Measurements from ENCODE around the gene DLG2. TPM values are rescaled to one million over a fixed set of nuclear protein-coding genes. Genes with fewer than 3 reads are reported as not detected.
A peak's percentile ranks its signal among the peaks of the same experiment; 100 is the strongest.

DLG2 gene
- total and polyA plus RNA-seq, 11 donors = 2.4 to 13.9 (median 7.1) TPM

DNA sequence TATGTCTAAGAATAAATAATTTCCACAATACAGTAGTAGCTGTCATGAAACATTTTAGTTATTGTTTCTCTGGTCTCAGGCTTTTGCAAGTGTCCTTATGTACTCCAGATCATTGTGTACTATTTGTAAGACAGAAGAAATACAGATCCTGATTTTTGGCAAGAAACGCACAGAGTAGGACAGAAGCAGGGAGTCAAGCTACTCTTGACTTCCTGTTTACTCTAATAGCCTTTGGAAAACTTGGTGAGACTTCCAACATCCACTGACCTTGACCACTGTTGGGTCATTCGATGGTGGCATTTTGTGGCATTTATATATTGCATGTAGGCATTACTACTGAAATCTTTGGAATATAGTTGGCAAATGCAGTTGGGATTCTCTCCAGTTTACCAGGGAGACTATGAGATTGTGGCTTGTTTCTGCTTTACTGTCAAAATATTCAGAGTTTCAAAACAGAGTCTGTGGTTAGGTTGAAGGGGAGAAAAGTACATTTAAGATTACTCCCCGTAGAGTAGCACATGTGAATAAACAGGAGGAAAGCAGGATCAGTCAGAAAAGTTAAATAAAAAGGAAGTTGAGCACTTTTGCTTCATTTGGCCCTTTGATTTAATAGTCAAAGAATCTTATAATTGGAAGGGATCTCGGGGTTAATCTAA lies 1614.8 kb downstream of the DLG2 start:
- ATAC-seq = peak in 2 of 4 donors; percentile 20 to 80
- Histone ChIP-seq H3K4me1 (peaks cover 0 to 12% (median 0%) of the 10 kb centered on the region in 12 donors), H3K27ac (peak overlapping the region in 4 of 12 donors; percentile 1 to 35 (median 22)), H3K4me3 (no peak overlapping the region), H3K9me3 (no peaks in the 10 kb centered on the region), H3K36me3 (no peaks in the 10 kb centered on the region), H3K27me3 (no peaks in the 10 kb centered on the region)
- 66 to 81% (median 73%) methylated on average over 4 of the region's 4 CpGs for WGBS, 4 donors
- TF ChIP-seq, protein P1, sequence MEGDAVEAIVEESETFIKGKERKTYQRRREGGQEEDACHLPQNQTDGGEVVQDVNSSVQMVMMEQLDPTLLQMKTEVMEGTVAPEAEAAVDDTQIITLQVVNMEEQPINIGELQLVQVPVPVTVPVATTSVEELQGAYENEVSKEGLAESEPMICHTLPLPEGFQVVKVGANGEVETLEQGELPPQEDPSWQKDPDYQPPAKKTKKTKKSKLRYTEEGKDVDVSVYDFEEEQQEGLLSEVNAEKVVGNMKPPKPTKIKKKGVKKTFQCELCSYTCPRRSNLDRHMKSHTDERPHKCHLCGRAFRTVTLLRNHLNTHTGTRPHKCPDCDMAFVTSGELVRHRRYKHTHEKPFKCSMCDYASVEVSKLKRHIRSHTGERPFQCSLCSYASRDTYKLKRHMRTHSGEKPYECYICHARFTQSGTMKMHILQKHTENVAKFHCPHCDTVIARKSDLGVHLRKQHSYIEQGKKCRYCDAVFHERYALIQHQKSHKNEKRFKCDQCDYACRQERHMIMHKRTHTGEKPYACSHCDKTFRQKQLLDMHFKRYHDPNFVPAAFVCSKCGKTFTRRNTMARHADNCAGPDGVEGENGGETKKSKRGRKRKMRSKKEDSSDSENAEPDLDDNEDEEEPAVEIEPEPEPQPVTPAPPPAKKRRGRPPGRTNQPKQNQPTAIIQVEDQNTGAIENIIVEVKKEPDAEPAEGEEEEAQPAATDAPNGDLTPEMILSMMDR (IDR thresholded peaks at IDR 0.05) = no peak
- no peak for TF ChIP-seq POLR2A (IDR thresholded peaks at IDR 0.05)
- DNase-seq = no peak
- intact Hi-C loops (cut with DNase I) = no loop called here

- DNase-seq = no peak
- TF ChIP-seq, protein P1 (IDR thresholded peaks at IDR 0.05) = no peak
- no peak for TF ChIP-seq POLR2A (IDR thresholded peaks at IDR 0.05)
Observed at GRCh38 chr11:84003181-84003580, 1624.0 kb downstream of the DLG2 start.

DNA sequence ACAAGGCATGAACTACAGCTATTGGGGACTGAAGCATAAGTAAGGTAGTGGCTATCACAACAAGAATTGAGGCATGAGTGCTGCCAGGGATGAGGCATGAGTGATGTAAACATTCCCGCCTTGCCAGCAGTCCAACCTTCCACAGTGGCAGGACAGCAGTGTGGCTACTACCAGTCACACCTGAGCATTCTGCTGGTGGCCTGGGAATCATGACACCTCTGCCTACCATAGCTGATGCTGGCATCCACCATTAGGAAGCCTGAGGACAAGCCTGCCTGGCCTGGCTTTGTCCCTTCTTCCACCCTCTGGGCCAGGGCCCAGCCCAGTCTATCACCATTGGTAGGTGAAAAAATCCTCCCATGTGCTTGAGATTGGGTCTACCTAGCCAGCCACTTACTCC lies 1628.2 kb downstream of the DLG2 start:
- no peaks in the 10 kb centered on the region for H3K27me3 ChIP-seq
- no peak overlapping the region for H3K27ac ChIP-seq
- WGBS, 4 donors = 71 to 94% (median 88%) methylated on average over 1 of the region's 1 CpG
- peaks cover 0 to 61% (median 27%) of the 10 kb centered on the region in 12 donors for H3K9me3 ChIP-seq
- H3K4me3 ChIP-seq = no peak overlapping the region
- no peak for DNase-seq
- peak in 1 of 4 donors; percentile 20 for ATAC-seq
- TF ChIP-seq POLR2A (IDR thresholded peaks at IDR 0.05) = no peak
- TF ChIP-seq, protein P1 (IDR thresholded peaks at IDR 0.05) = no peak
- no peaks in the 10 kb centered on the region for H3K4me1 ChIP-seq
- no peaks in the 10 kb centered on the region for H3K36me3 ChIP-seq
- intact Hi-C loops (cut with DNase I) = no loop called here

More at GRCh38 chr11:84003181-84003580, 1624.0 kb downstream of the DLG2 start:
- no peaks in the 10 kb centered on the region for H3K36me3 ChIP-seq
- no peaks in the 10 kb centered on the region for H3K4me1 ChIP-seq
- no peak overlapping the region for H3K27ac ChIP-seq
- no peaks in the 10 kb centered on the region for H3K27me3 ChIP-seq
- intact Hi-C loops (cut with DNase I) = no loop called here
- no peak for ATAC-seq
- H3K4me3 ChIP-seq = no peak overlapping the region
- H3K9me3 ChIP-seq = peaks cover 0 to 69% (median 29%) of the 10 kb centered on the region in 12 donors

GRCh38 chr11:83990160-83990733 lies 1636.9 kb downstream of the DLG2 start:
- peak overlapping the region in 1 of 12 donors; percentile 13 for H3K27ac ChIP-seq
- H3K4me3 ChIP-seq = no peak overlapping the region
- H3K4me1 ChIP-seq = no peaks in the 10 kb centered on the region
- no peaks in the 10 kb centered on the region for H3K27me3 ChIP-seq
- DNase-seq = peak in 3 of 5 donors; percentile 22 to 36 (median 24)
- H3K9me3 ChIP-seq = peaks cover 0 to 2% (median 0%) of the 10 kb centered on the region in 12 donors
- ATAC-seq = peak; percentile 49 to 59 (median 58)
- no peaks in the 10 kb centered on the region for H3K36me3 ChIP-seq
- intact Hi-C loops (cut with DNase I) = no loop called here
- TF ChIP-seq POLR2A (IDR thresholded peaks at IDR 0.05) = no peak
- TF ChIP-seq, protein P1 (IDR thresholded peaks at IDR 0.05) = no peak
- 58 to 60% (median 60%) methylated on average over 7 of the region's 7 CpGs for WGBS, 4 donors
